GM12878 (cell line): Measurements from ENCODE around the gene PHOSPHO1.

Experiments used
- BCL11A ChIP-seq: IDR thresholded peaks from 2 replicates; pipeline ENCODE4 v1.6.1; 2011; ENCODE audit warnings: low read depth, low read length
- EGR1 ChIP-seq, 2 experiments: IDR thresholded peaks; 1 replicate in 1 of 2; 2 replicates in 1 of 2; pipeline ENCODE4 v1.6.1; 2011 to 2012; ENCODE audit warnings: low read depth in 2 of 2, low read length in 2 of 2, borderline replicate concordance in 1 of 2, mild to moderate bottlenecking in 1 of 2, moderate library complexity in 1 of 2
- EP300 ChIP-seq, 2 experiments: fragments of 150-350 bp in 1 of 2; IDR thresholded peaks; 2 replicates each; pipeline ENCODE4 v1.6.1; 2011 to 2012; ENCODE audit warnings: low read depth in 2 of 2, low read length in 2 of 2, borderline replicate concordance in 1 of 2, improper control_type of control experiment in 1 of 2, inconsistent platforms in 1 of 2; ENCODE audit not compliant: control insufficient read depth in 1 of 2
- EZH2 ChIP-seq: IDR thresholded peaks from 2 replicates; pipeline ENCODE4 v1.6.1; 2012; ENCODE audit warnings: low read depth, mild to moderate bottlenecking, control low read depth, inconsistent platforms, low read length, borderline replicate concordance; ENCODE audit not compliant: control insufficient read depth
- HDGF ChIP-seq: fragments of 450-650 bp; IDR thresholded peaks from 2 replicates; pipeline ENCODE4 v1.6.1; 2016; ENCODE audit warnings: antibody characterized with exemption
- PAX8 ChIP-seq: fragments of 450-650 bp; IDR thresholded peaks from 2 replicates; pipeline ENCODE4 v1.6.1; 2017; ENCODE audit warnings: mild to moderate bottlenecking, moderate library complexity
- POLR2A ChIP-seq: IDR thresholded peaks from 2 replicates; pipeline ENCODE4 v1.6.1; 2011; ENCODE audit warnings: low read depth, mild to moderate bottlenecking, low read length
- RAD21 ChIP-seq: IDR thresholded peaks from 2 replicates; pipeline ENCODE4 v1.6.1; 2011; ENCODE audit warnings: mild to moderate bottlenecking, low read depth, low read length, moderate library complexity; ENCODE audit not compliant: insufficient read depth
- SIN3A ChIP-seq: IDR thresholded peaks from 2 replicates; pipeline ENCODE4 v1.6.1; 2012; ENCODE audit warnings: low read depth, low read length, improper control_type of control experiment
- SP1 ChIP-seq: IDR thresholded peaks from one replicate; pipeline ENCODE4 v1.6.1; 2011; ENCODE audit warnings: low read depth, low read length
- TARDBP ChIP-seq: IDR thresholded peaks from 2 replicates; pipeline ENCODE4 v1.6.1; 2016; ENCODE audit warnings: borderline replicate concordance
- TF ChIP-seq, protein P1 (sequence below): IDR thresholded peaks from 2 replicates; pipeline ENCODE4 v1.6.1; 2011; ENCODE audit warnings: borderline replicate concordance, low read depth, mild to moderate bottlenecking, moderate library complexity, low read length; ENCODE audit not compliant: insufficient read depth, poor library complexity, severe bottlenecking
- TF ChIP-seq, protein P2 (sequence below), 3 experiments: IDR thresholded peaks in 2 of 3; conservative IDR thresholded peaks in 1 of 3; 2 replicates each; pipeline ENCODE4 v1.5.1; 2011; ENCODE audit warnings: low read depth in 3 of 3, low read length in 3 of 3, mild to moderate bottlenecking in 3 of 3, control low read depth in 2 of 3, moderate library complexity in 2 of 3, inconsistent platforms in 1 of 3, mixed read lengths in 1 of 3; ENCODE audit not compliant: control insufficient read depth in 2 of 3, insufficient read depth in 1 of 3; ENCODE audit errors: extremely low read depth in 1 of 3
- TF ChIP-seq, protein P3 (sequence below): fragments of 450-650 bp; formaldehyde crosslinking; IDR thresholded peaks from 2 replicates; pipeline ENCODE4 v1.4.0; 2022; ENCODE audit warnings: mild to moderate bottlenecking, moderate library complexity

DNA sequence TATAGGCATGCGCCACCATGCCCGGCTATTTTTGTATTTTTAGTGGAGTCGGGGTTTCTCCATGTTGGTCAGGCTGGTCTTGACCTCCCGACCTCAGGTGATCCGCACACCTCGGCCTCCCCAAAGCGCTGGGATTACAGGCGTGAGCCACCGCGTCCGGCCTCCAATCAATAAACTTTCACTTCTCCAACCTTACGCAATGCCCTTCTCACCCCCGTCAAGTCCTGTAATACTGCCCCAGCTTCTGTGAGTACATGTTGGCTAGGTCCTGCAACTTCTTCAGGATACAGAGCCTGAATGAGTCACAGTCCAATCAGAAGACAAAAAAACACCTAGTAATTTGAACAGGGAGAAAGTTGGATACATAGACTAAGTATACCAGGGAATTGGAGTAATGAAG, 47.1 kb upstream of the PHOSPHO1 start:
- no peak for TF ChIP-seq HDGF
- TF ChIP-seq SIN3A, result no peak
- no peak for TF ChIP-seq EP300 (IDR thresholded peaks at IDR 0.05; ENCODE audit: borderline replicate concordance in 1 of 2, control insufficient read depth in 1 of 2, low read depth in 2 of 2, low read length in 2 of 2)
- TF ChIP-seq, protein P1, sequence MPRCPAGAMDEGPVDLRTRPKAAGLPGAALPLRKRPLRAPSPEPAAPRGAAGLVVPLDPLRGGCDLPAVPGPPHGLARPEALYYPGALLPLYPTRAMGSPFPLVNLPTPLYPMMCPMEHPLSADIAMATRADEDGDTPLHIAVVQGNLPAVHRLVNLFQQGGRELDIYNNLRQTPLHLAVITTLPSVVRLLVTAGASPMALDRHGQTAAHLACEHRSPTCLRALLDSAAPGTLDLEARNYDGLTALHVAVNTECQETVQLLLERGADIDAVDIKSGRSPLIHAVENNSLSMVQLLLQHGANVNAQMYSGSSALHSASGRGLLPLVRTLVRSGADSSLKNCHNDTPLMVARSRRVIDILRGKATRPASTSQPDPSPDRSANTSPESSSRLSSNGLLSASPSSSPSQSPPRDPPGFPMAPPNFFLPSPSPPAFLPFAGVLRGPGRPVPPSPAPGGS, result no peak
- TF ChIP-seq, protein P2, sequence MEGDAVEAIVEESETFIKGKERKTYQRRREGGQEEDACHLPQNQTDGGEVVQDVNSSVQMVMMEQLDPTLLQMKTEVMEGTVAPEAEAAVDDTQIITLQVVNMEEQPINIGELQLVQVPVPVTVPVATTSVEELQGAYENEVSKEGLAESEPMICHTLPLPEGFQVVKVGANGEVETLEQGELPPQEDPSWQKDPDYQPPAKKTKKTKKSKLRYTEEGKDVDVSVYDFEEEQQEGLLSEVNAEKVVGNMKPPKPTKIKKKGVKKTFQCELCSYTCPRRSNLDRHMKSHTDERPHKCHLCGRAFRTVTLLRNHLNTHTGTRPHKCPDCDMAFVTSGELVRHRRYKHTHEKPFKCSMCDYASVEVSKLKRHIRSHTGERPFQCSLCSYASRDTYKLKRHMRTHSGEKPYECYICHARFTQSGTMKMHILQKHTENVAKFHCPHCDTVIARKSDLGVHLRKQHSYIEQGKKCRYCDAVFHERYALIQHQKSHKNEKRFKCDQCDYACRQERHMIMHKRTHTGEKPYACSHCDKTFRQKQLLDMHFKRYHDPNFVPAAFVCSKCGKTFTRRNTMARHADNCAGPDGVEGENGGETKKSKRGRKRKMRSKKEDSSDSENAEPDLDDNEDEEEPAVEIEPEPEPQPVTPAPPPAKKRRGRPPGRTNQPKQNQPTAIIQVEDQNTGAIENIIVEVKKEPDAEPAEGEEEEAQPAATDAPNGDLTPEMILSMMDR (IDR thresholded peaks at IDR 0.05 in 2 of 3, conservative IDR thresholded peaks at IDR 0.05 in 1 of 3; ENCODE audit: control insufficient read depth in 2 of 3, extremely low read depth in 1 of 3, insufficient read depth in 1 of 3, low read depth in 3 of 3, low read length in 3 of 3), result no peak
- no peak for TF ChIP-seq PAX8
- TF ChIP-seq, protein P3, sequence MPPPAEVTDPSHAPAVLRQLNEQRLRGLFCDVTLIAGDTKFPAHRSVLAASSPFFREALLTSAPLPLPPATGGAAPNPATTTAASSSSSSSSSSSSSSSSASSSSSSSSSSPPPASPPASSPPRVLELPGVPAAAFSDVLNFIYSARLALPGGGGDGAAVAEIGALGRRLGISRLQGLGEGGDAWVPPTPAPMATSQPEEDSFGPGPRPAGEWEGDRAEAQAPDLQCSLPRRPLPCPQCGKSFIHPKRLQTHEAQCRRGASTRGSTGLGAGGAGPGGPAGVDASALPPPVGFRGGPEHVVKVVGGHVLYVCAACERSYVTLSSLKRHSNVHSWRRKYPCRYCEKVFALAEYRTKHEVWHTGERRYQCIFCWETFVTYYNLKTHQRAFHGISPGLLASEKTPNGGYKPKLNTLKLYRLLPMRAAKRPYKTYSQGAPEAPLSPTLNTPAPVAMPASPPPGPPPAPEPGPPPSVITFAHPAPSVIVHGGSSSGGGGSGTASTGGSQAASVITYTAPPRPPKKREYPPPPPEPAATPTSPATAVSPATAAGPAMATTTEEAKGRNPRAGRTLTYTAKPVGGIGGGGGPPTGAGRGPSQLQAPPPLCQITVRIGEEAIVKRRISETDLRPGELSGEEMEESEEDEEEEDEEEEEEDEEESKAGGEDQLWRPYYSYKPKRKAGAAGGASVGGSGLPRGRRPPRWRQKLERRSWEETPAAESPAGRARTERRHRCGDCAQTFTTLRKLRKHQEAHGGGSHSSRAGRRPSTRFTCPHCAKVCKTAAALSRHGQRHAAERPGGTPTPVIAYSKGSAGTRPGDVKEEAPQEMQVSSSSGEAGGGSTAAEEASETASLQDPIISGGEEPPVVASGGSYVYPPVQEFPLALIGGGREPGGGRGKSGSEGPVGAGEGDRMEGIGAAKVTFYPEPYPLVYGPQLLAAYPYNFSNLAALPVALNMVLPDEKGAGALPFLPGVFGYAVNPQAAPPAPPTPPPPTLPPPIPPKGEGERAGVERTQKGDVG (CRISPR knock-in tag), result no peak
- TF ChIP-seq POLR2A, result no peak
- no peak for TF ChIP-seq SP1
- no peak for TF ChIP-seq BCL11A
- TF ChIP-seq EGR1 (IDR thresholded peaks at IDR 0.05; ENCODE audit: borderline replicate concordance in 1 of 2, low read depth in 2 of 2, low read length in 2 of 2), result no peak
- no peak for TF ChIP-seq TARDBP
- no peak for TF ChIP-seq RAD21
- no peak for TF ChIP-seq EZH2
